NCI-H2171 (cell line): Measurements from ENCODE around the gene C16orf95.

ENCODE experiments used
- DNase-seq: peaks from one replicate; lab custom pipeline; 2025; lab: John Stamatoyannopoulos, UW

C16orf95 gene

DNA sequence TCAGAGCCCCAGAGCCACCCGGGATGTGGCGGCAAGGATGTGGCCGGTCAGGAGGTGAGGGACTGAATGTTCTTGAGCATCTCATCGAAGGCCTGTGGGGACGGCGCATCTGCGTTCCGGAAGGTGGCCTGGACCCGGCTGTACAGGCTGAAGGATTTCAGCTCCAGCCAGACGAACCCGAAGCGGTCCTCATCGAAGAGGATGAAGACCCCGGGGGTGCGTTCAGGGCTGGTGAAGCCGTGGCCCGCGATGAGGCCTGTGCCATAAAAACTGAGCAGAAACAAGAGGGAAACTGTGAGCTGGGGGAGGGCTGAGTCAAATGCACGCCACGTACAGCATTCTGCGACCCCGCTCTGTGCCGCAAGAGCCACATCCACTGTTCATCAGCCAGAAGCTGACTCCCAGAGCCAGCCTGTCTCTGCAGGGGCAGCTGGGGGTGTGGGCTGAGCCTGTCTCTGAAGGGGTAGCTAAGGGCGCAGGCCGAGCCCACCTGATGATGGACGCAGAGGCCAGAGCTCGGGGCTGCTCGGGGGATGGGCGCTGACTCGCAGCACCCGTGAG lies 14.1 kb upstream of the C16orf95 start:
- DNase-seq: no peak

DNA sequence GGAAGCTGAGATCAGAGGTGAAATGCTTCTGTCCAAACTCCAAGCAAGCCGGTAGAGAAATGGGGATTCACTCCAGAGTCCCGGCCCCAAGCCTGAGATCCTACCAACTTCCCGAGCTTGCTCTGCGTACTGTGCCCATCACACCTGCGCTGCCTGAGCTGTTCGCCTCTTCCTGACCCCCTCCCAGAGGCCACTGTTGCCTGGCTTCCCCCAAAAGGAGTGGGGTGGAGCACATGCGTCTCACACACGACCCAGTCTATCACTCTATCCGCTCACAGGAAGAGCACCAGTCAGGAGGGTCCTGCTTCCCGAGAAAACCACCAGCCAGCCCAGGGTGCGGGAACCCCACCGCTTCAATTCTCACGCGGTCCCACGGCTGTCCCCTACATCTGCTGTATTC lies 13.5 kb upstream of the C16orf95 start:
- DNase-seq: no peak

DNA sequence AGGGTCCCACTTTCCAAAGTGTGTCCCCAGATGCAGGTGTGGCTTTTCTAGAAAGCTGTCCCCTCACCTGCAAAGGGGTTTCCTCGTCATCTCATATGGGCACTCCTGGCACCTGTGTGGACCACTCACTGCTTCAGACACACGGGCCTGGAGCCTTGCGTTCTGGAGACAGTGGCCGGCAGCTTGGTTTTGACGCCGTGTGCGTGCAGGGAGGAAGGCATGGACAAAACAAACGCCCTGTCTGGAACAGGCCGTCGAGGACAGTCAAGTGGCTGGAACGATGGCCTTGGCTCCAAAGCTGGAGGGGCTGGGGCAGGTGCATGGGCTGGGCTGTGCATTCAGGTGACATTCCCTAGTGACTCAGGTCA lies 13.0 kb upstream of the C16orf95 start:
- no peak for DNase-seq

DNA sequence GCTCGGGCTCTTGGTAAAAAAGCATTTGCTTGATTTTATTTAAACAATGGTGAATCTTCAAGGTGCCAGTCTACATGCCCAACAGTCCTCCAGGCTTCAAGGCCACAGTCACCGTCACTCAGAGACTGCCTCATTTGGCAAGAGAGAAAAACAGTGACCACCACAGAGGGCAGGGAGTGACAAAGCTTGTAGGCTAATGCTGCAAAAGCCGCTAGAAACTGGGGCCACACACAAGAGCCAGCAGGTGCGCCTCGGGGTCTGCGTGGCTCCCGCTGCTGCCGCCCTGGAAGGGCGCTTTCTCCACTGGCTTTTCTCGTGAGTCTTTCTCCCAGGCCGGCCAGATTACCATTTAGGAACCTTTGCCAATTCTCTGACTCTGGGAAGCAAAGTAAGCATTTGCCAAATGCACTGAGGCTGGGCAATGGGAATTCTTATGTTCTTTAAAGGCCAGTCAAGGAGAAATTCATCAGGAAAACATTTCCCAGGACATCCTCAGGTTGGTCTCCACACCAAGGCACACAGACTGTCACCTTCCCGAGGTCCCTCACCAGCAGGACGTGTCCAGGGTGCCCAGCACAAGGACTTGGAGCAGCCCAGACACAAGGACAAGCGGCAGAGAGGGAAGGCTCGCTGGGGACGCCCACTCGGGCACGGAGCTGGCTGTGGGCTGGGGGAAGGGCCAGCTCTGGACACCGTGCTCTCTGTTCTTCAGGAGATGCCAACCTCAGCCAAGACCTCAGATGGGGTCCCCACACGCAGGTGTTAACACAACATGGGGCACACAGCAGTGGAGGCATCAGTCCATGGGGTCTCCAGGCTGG lies 12.5 kb upstream of the C16orf95 start:
- DNase-seq: no peak

DNA sequence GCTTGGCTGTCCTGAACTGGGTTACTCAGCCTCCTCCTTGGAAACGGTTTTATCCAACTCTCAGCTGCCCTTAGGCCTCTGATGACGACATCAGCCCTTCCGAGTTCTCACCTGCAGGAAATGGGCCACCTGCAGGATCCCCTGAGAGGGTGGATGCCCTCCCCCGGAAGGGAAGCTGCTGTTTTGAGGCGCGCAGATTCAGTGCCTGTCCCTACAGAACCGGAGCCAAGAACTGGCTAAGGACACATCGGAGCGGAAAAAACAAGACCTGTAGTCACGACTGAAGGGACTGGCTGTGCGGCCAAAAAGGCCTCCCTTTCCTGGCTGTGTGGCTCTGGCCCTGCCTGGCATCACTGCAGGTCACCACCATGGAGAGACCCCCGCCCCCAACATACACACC lies 11.7 kb upstream of the C16orf95 start:
- DNase-seq: no peak

DNA sequence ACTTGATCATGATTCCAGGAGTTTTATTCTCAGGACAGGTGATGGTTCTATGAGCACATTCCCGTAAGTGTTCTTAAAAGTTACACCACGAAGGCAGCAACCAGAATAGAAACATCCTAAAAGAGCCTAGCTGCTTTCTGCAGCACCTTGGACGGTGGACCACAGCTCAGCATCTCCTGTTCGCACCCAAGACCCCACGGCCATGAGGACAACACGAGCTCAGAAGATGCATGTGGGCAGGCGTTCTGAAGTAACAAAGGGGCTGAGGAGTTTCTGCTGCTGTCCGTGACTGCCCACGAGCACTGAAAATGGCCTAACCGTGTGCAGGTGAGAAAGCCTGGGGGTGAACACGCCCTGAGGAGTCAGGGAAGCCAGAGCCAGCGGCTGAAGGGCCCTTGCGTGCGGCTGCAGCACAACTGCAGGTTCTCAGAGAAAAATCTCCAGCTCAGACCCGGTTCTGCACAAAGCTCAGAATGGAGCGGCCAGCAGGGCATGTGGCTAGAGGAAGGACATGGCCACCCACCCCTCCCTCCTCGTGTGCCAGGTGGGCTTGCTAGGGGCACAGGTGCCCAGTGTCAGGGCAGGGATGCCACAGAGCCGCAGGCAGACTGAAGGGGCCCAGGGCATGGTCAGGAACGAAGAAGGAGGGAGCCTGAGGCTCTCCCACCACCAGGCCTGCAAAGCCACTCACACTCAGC lies 10.8 kb upstream of the C16orf95 start:
- no peak for DNase-seq

DNA sequence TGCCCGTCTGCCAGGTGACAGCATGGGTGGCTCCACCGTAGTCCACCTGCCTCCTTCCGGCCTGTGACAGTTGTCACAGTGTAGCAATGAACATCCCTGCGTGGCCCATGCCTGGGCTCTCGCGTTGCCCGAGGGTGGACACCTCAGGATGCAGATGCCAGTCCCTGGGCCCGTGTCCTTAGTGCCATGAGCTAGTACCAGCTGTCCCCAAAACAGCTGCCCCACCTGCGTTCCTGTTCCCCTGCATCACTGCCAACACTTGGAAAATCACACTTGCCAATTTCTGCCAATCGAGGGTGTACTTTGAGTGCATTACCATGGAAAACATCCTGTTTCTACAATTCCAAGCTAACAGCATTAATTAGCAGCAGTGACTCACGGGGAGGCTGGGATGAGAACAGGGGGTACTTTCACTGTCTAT lies 9.0 kb upstream of the C16orf95 start:
- no peak for DNase-seq

DNA sequence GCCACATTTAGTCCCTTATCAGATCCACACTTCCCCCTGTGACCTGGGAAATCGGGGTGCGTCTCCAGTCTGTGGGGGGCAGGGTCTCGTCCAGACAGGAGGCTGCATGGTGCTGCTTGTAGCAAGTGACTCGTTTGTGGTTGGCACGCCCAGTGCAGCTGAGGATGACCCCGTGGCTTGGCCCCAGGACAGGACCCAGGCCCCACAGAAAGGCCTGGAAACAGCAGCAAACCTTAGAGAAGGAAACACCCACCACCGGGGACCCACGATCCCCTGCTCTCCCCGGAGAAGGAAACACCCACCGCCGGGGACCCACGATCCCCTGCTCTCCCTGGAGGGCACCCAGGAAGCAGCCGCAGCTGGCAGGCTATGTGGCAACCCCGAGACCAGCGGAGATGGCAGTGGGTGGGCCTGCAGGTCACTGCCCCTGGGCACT lies 8.2 kb upstream of the C16orf95 start:
- no peak for DNase-seq

DNA sequence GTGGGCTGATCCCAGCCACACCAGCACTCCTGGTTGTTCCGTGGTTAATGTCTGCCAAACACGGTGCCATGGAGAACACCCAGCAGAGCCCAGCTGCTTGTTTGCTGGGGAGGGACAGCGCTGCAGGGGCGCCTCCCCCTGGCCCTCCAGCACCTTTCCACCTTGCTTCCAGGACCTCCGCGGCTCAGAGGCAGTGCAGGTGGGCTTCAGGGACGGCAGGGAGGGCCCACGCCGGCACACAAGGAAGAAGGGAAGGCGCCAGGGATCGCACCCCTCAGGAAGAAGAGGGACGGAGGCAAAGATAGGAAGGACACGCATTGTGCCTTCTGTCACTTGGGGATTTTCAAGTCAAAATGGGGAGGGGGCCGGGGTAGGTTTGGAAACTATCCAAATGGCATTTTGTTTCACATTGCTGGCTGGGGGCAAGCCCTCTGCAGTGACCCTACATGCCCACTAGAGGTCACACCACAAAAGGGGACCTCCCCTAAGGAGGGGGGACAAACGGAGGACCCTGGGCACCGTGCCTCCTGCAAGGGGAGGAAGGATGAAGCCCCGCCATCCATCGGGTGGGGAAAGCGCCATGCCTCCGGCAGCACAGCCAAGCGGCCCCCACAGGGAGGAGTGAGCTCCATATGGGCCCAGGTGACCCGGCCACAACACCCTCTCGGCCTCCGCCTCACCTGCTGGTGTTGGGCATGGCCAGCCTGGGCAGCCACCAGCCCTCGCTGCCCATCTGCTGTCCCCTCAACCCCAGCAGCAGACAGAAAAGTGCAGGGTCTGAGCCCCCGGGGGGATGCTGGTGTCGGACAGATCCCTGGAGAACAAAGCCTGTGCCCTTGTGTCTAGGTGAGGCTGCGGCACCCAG lies 7.5 kb upstream of the C16orf95 start:
- peak; percentile 33 for DNase-seq

DNA sequence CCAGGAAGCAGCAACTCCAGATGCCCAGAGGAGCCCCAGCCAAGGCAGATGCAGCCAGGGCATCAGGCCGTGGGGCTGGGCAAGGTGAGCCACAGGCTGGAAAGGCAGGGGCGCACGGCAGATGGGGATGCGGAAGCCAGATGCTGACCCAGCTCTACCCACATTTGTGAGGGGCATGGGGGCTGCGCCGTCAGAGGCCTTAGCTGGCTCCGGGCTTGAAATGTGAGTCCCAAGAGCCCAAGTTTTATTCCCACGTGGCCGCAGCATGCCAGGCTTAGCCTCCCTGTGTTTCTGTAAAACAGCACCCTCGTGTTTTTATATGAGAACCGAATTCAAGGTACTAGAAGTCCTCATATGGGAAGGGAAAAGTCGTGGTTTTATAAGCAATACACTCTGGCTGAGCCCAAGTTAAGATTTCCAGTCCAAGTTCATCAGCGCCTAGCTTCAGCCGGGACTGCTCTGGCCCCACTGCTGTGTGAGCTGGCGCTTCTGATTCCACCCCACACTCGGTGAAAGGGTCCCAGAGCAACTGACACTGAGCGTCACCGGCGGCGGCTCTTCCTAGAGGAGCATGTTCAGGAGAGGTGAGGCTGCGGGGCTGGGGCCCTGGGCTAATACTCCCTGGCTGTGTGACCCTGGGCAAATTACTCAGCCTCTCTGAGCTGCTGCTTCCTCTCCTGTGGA lies 6.7 kb upstream of the C16orf95 start:
- DNase-seq: peak; percentile 61

DNA sequence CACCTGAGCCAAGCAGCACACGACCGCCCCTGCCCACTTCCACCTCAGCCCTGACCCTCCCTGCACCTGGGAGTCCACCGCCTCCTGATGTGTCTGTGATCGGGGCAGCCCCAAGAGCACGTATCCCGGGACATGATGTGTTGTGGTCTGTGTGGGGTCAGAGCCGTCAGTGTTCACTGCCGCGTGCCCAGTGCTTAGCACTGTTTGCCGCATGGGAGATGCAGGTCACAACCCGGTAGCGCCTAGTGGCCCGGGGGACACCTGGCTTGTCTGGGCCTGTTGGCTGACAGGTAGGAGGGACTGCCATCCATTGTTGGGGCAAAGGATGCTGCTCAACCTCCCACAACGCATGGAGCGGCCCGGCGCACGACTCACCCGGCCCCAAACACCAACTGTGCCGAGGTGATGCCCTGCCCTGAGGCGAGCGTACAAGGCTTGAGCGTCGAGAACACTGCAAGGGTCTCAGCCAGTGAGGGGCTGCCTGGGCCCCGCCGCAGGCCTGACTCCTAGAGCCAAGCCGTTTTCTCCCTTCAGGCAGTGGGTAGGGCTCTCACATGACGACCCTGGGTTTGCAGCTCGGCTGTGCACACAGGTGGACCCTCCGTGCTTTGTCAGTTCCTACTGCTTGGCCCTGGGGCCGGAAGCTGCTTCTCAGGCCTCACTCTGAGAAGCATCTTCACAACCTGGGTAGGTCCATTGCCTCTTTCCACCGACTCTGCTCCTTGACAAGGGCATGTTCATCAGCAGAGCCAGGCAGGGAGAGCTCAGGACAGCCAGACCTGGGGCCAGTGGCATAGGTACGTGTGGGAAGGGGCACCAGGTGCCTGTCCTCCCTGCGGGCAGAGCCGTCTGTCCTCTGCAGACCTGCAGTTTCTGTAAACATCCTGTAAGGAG lies 5.9 kb upstream of the C16orf95 start:
- DNase-seq: no peak

DNA sequence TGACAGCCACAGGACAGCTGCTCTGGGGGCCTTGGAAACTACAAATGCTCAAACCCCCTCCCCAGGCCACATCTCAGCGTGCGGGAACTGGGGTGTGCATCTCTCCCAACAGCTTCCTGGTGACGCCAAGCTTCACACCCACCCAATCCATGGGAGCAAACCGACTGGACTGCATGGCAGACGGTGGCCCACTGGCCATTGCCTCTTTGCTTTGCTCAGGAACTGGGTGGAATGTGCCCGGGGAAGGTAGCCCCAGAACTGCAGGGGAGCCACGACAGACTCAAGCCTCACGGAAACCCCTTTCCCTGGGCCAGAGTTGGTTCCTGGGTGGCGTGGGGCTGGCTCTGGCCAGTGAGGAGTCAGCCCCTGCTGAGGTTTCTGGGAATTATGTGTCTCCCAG lies 5.2 kb upstream of the C16orf95 start:
- DNase-seq: no peak

DNA sequence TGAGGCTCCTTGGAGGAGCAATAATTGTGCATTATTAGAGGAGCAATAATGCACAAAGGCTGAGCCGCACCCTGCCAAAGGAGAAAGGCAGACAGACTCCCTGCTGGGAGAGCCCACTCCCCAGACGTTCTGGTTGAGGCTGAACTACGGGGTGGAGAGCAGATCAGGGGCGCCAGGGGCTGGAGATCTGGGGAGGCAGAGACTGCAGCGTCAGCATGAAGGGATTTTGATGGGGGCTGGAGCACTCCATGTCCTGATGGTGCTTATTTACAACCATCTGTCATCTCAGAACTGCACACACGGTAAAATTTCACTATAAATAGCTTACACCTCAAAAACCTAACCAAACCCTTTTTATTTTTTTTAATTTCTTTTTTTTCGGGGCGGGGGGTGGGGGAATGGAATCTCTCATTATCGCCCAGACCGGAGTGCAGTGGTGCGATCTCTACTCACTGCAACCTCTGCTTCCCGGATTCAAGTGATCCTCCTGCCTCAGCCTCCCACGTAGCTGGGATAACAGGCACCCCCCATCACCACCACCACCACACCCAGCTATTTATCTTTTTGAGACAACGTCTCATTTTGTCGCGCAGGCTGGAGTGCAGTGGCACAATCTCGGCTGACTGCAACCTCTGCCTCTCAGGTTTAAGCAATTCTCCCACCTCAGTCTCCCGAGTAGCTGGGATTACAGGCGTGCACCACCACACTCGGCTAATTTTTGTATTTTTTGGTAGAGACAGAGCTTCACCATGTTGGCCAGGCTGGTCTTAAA lies 4.3 kb upstream of the C16orf95 start:
- peak; percentile 56 for DNase-seq

DNA sequence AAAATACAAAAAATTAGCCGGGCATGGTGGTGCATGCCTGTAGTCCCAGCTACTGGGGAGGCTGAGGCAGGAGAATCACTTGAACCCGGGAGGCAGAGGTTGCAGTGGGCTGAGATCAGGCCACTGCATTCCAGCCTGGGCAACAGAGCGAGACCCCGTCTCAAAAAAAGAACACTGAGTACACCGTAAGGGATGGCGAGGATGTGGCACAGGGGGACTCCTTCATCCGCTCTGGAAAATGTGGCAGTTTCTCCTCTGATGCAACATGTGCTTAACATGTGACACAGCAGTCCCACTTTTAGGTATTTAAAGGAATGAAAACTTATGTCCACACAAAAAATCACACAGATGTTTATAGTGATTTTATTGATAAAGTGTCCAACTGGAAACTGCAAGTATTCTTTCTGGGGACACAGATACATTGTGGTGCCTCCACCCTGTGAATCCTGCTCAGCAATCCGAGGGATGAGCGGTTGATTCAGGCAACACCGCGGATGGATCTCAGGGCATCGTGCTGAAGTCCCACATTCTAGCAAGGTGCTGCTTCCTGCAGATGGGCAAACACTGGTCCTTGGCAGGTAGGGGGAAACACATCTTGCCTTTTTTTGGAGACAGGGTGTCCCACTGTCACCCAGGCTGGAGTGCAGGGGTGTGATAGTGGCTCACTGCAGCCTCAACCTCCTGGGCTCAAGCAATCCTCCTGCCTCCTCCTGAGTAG lies 3.5 kb upstream of the C16orf95 start:
- no peak for DNase-seq

DNA sequence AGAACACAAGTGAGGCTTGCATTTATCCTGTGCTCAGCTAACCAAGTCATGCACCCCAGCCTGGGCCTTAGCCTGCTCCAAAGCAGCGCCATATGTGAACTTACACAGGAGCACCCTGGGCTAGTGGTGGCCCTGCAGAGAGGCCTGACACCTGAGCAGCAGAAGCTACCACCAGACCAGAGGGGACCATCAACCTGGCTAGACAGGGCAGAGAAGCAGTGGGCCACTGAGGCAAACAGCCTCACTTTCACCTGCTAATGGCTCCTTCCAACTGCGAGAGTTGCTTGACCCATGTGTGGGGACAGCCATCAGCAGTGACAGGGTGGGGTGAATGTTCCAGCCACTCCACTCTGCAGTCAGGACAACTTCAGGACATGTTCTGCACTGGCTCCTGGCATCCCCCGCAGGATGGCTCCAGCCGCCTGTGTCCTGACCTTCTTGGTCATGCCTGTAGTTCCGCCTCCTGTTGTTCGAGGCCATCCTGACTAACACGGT lies 2.9 kb upstream of the C16orf95 start:
- DNase-seq: no peak

DNA sequence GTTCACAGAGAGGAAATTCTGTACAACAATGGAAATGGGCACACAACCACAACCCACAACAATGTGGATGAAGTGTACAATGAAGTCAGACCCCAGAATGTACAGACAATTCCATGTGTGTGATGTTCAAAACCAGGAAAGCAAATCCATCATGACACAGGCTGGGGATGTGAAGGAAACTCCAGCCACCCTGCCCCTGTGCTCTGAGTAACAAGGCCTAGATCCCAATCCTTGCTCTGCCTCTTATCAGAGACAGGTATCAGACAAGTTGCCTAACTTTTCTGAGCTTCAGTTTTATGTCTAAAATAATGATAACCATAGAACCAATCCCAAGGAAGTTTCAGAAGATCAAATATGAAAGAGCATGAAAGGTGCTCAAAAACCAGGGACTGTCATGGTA lies 1.8 kb upstream of the C16orf95 start:
- DNase-seq: no peak

DNA sequence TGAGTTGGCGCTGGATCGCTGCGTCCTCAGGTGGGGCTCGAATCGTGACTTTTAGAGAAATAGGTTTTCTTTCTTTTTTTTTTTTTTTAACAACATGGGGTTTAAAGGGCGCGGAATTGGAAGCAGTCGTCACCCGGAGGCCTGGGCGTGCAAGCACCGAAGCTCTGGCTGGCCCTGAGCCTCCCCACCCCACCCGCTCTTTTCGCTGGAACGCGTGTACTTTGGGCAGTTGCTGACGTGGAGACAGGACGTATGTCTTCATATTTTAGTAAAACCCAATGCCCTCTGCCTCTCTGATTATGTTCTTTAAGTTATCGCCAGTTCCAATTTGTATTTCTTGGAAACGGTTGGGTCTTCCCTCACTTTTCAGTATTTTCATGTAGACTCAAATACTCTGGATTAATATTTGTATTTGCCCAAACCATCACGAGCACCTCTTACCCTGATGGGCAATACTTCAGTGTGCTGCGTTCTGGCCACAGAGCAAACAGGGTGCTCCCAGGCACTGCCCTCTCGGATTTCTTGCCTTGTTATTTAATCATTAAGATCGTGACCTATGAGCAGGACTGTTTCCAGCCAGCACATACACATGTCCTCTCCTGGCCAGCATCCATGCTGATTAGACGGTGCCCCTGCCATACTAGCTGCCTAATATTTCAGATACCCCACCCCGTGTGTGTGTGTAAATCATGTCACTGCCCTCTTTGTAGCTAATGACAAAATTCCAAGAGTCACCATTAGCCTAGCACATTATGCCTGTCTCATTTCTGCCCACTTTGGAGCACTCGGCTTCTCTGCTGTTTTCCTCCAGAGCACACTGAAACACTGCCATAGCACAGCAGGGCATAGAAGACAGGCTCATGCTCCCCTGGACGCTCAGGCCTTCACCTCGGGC lies 805 bp upstream of the C16orf95 start:
- no peak for DNase-seq

DNA sequence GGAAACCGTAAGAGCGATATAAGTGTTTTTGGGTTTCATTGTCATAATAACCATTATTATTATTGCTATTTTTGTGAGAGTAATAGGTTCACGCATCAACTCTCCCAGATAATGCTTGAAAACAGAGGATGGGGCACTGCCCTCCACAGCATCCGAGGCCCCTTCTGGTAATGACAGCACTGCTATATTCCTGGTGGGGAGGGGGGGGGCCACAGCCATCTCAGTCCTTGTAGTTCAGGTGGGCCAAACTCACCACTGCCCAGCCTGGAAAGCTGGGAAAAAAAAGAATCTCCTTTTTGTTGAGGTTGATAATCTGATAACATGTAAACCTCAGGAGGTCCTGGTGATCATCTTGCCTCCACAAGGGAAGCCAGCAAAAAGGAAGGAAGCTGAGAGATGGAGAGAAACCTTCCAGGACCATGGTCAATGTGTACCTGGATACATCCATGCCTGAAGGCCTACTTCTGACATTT lies 706 bp downstream of the C16orf95 start:
- no peak for DNase-seq
